Stomach (tissue), 9 donors: ENCODE measurements around the gene KPTN. TPM values are rescaled to one million over a fixed set of nuclear protein-coding genes. Genes with fewer than 3 reads are reported as not detected.

ENCODE experiments used
- DNase-seq, 2 donors: peaks; one replicate each; pipeline versions ENCODE4 v3.0.0 to v3.0.0-alpha.2; 2013 to 2019
- H3K27ac ChIP-seq, 5 donors: fragments of 200-600 bp in 4 of 5; sonication (generic) in 4 of 5; one replicate each; pipeline ENCODE4 v1.5.1; 2013 to 2019; ENCODE audit warnings: mild to moderate bottlenecking in 1 of 5, moderate library complexity in 1 of 5
- H3K27me3 ChIP-seq, 3 donors: fragments of 200-600 bp; sonication (generic); one replicate each; pipeline ENCODE4 v1.5.1; 2017 to 2019; ENCODE audit warnings: mixed run types in 1 of 3
- H3K36me3 ChIP-seq, 4 donors: fragments of 200-600 bp; sonication (generic); 1 replicate in 3 of 4; 2 replicates in 1 of 4; pipeline ENCODE4 v1.5.1; 2016 to 2019
- H3K4me1 ChIP-seq, 4 donors: fragments of 200-600 bp; sonication (generic); one replicate each; pipeline ENCODE4 v1.5.1; 2016 to 2019
- H3K4me3 ChIP-seq, 4 donors: fragments of 200-600 bp; sonication (generic) in 3 of 4; one replicate each; pipeline ENCODE4 v1.5.1; 2016 to 2019; ENCODE audit warnings: mild to moderate bottlenecking in 1 of 4
- H3K9me3 ChIP-seq, 4 donors: fragments of 200-600 bp; sonication (generic); one replicate each; pipeline ENCODE4 v1.5.1; 2016 to 2019
- EP300 ChIP-seq: sonication (generic); formaldehyde crosslinking; IDR thresholded peaks from one replicate; pipeline ENCODE4 v1.6.1; 2017; ENCODE audit warnings: antibody characterized with exemption
- POLR2A ChIP-seq, 4 donors: fragments of 450-650 bp; IDR thresholded peaks; one replicate each; pipeline ENCODE4 v1.6.1; 2016; ENCODE audit warnings: antibody characterized with exemption in 4 of 4, control low read depth in 2 of 4, mild to moderate bottlenecking in 1 of 4, moderate library complexity in 1 of 4
- POLR2AphosphoS5 ChIP-seq, 3 donors: sonication (generic); formaldehyde crosslinking; IDR thresholded peaks; one replicate each; pipeline ENCODE4 v1.6.1; 2016; ENCODE audit warnings: antibody characterized with exemption in 3 of 3
- WGBS, 5 donors: extraction: QIAGEN DNeasy Blood & Tissue Kit in 3 of 5; methylation state at CpG; one replicate each; pipeline versions ENCODE4 v1.1.5 to v1.1.7; 2013 to 2018; 5-methylcytosine and 5-hydroxymethylcytosine counted together
- intact Hi-C: fragments of 100-400 bp; cut with DNase I; formaldehyde crosslinking; loops from one replicate; pipeline ENCODE4 v1.15.1; 2023; ENCODE audit warnings: low total_unique reads
- polyA plus RNA-seq, 3 donors: library from polyadenylated mRNA; stranded (reverse); fragments of 200-250 nt; gene quantifications; one replicate each; pipeline ENCODE4 v1.2.3, GENCODE V29; 2013
- total RNA-seq, 5 donors: library from RNA; depleted of rRNA; stranded (reverse); fragments of >200 nt; gene quantifications; one replicate each; pipeline versions ENCODE4 v1.1.0 to v1.2.3, GENCODE V29; 2014 to 2016
- TF ChIP-seq, protein P1 (sequence below), 7 experiments: fragments of 450-650 bp in 4 of 7; fragments of 200-600 bp in 3 of 7; sonication (generic) in 3 of 7; IDR thresholded peaks; one replicate each; pipeline ENCODE4 v1.5.1; 2016 to 2019; ENCODE audit warnings: antibody characterized with exemption in 7 of 7, control low read depth in 2 of 7, mild to moderate bottlenecking in 1 of 7
- donor health status: healthy with polysubstance abuse.
- donor health status: Bipolar disorder and iron deficiency.
- donor health status: healthy.

Gene KPTN
- total and polyA plus RNA-seq, 8 donors = 3.2 to 28.0 (median 18.9) TPM

DNA sequence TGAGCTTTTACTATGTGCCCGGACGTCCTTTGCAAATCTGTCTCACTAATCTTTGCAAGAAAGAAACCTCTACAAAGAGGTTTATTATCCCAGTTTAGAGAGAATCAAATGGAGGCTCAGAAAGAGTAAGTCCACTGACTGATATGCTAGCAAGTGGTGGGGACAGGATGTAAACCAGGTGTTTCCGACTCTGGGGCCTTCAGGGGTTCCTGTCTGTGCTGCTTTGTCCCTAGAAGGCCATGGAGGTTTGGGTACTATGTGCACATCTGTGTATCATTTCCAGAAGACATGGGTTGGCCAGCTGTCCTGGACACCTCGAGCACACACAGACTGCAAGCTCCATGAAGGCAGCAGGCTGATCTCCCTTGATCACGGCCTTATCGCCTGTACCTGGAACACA lies 1.2 kb upstream of the KPTN start:
- TF ChIP-seq, protein P1, sequence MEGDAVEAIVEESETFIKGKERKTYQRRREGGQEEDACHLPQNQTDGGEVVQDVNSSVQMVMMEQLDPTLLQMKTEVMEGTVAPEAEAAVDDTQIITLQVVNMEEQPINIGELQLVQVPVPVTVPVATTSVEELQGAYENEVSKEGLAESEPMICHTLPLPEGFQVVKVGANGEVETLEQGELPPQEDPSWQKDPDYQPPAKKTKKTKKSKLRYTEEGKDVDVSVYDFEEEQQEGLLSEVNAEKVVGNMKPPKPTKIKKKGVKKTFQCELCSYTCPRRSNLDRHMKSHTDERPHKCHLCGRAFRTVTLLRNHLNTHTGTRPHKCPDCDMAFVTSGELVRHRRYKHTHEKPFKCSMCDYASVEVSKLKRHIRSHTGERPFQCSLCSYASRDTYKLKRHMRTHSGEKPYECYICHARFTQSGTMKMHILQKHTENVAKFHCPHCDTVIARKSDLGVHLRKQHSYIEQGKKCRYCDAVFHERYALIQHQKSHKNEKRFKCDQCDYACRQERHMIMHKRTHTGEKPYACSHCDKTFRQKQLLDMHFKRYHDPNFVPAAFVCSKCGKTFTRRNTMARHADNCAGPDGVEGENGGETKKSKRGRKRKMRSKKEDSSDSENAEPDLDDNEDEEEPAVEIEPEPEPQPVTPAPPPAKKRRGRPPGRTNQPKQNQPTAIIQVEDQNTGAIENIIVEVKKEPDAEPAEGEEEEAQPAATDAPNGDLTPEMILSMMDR (IDR thresholded peaks at IDR 0.05) = no peak
- no peak for TF ChIP-seq POLR2A (IDR thresholded peaks at IDR 0.05)
- TF ChIP-seq EP300 = no peak
- TF ChIP-seq POLR2AphosphoS5 (IDR thresholded peaks at IDR 0.05) = no peak
- Histone ChIP-seq H3K4me3 (peak overlapping the region in 2 of 4 donors; percentile 60 to 63), H3K4me1 (peaks cover 16 to 27% (median 21%) of the 10 kb centered on the region in 4 donors), H3K36me3 (peaks cover 23 to 43% (median 41%) of the 10 kb centered on the region in 4 donors), H3K27me3 (peaks cover 0 to under 1% (median 0%) of the 10 kb centered on the region in 3 donors), H3K9me3 (no peaks in the 10 kb centered on the region), H3K27ac (peak overlapping the region in 4 of 5 donors; percentile 93 to 96 (median 95))
- 83 to 90% (median 84%) methylated on average over 6 of the region's 6 CpGs for WGBS, 5 donors
- intact Hi-C loops = no loop called here
- DNase-seq = no peak

DNA sequence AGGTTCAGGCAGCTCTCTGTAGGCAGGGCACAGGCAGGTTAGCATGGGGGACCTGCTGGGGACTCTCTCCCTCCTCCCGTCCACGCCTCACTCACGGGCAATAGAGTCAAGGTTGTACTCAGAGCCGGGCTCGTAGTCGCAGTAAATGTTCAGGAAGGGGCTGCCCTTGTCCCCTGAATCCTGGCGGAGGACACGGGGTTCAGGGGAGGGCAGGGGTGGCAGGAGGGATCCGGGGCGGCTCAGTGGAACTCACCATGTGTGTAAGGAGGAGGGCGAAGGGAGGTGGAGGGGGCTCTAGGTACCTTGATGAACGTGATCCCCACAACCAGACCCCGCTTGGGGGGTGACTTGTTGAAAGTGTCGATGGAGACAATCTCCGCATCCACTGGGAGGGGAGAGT lies 819 bp downstream of the KPTN start:
- TF ChIP-seq POLR2AphosphoS5 (IDR thresholded peaks at IDR 0.05) (no peak), EP300 (no peak)
- Histone ChIP-seq H3K4me3 (peak overlapping the region; percentile 60 to 72 (median 67)), H3K27me3 (peaks cover 0 to 11% (median 0%) of the 10 kb centered on the region in 3 donors), H3K27ac (peak overlapping the region in 2 of 5 donors; percentile 93 to 96), H3K36me3 (peaks cover 11 to 25% (median 22%) of the 10 kb centered on the region in 4 donors), H3K9me3 (no peaks in the 10 kb centered on the region), H3K4me1 (peaks cover 16 to 33% (median 22%) of the 10 kb centered on the region in 4 donors)
- no peak for DNase-seq
- intact Hi-C loops = no loop called here
- WGBS, 5 donors = 86 to 92% (median 88%) methylated on average over 13 to 15 of the region's 15 CpGs

DNA sequence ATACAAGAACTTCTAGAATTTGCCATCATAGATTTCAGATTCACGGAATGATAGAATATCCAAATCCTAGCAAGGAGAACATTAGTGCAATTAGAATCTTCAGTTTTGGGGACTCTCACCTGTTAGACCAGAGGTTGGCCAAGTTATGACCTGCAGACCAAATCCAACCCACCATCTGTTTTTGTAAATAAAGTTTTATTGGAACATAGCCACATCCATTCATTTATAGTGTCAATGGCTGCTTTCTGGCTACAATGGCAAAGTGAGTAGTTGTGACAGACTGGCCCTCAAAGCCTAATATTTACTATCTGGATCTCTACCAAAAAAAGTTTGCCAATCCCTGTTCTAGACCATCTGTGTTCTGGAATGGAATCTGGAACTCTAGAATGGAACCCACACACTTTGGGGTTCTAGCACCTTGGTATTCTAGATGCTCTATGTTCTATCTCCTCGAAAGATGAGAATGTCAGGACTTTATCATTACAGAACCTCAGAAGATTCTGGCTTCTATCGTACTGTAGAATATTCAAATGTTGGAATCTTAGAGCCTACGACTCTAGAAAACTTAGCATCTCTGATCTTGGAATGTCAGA lies 2.5 kb downstream of the KPTN start:
- Histone ChIP-seq H3K9me3 (no peaks in the 10 kb centered on the region), H3K4me3 (no peak overlapping the region), H3K27ac (no peak overlapping the region), H3K36me3 (peaks cover 0 to 8% (median 7%) of the 10 kb centered on the region in 4 donors), H3K27me3 (peaks cover 0 to 11% (median 0%) of the 10 kb centered on the region in 3 donors), H3K4me1 (peaks cover 16 to 33% (median 22%) of the 10 kb centered on the region in 4 donors)
- intact Hi-C loops = no loop called here
- WGBS, 5 donors = 91 to 97% (median 96%) methylated on average over 4 of the region's 4 CpGs
- TF ChIP-seq, protein P1 (IDR thresholded peaks at IDR 0.05) = no peak
- no peak for TF ChIP-seq EP300
- TF ChIP-seq POLR2AphosphoS5 (IDR thresholded peaks at IDR 0.05) = no peak
- TF ChIP-seq POLR2A (IDR thresholded peaks at IDR 0.05) = no peak
- DNase-seq = no peak

DNA sequence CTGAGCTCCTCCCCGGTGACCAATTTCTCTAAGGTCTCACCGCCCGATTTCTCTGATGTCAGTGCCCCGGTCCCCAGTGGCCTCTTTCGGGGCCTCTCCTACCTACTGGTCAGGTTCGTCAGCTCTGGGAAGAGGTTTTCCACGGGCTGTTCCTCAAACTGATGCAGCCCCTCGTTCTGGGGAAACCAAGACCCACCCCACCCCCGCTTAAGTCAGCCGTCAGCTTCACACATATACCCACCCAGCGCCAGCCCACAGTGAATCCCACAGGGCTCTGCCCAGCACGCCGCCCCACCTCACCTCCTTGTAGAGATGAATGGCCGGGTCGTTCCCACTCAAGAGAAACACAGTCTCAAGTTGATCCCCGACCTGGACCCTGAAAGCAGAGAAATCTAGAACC lies 3.4 kb downstream of the KPTN start:
- Histone ChIP-seq H3K27me3 (peaks cover 0 to 11% (median 0%) of the 10 kb centered on the region in 3 donors), H3K9me3 (no peaks in the 10 kb centered on the region), H3K27ac (no peak overlapping the region), H3K4me1 (peaks cover 16 to 31% (median 21%) of the 10 kb centered on the region in 4 donors), H3K4me3 (no peak overlapping the region), H3K36me3 (peaks cover 0 to 7% (median 4%) of the 10 kb centered on the region in 4 donors)
- intact Hi-C loops = no loop called here
- TF ChIP-seq POLR2A (IDR thresholded peaks at IDR 0.05) = no peak
- TF ChIP-seq, protein P1 (IDR thresholded peaks at IDR 0.05) = no peak
- TF ChIP-seq EP300 = no peak
- TF ChIP-seq POLR2AphosphoS5 (IDR thresholded peaks at IDR 0.05) = no peak
- no peak for DNase-seq
- 83 to 88% (median 84%) methylated on average over 16 of the region's 16 CpGs for WGBS, 5 donors
